HG02938 (cell line): ENCODE measurements around the gene TMEM132A.
"Not testable (repeated sequence)": the region's sequence is repeated elsewhere in the genome, so short reads cannot be mapped to it uniquely, and the experiment has no call there.

Experiments used
- ATAC-seq: cut with Tn5 transposase; IDR thresholded peaks from one replicate; pipeline ENCODE4 v1.9.1; 2021; ENCODE audit warnings: mild to moderate bottlenecking, moderate library complexity; ENCODE audit not compliant: unreplicated experiment

TMEM132A gene

DNA sequence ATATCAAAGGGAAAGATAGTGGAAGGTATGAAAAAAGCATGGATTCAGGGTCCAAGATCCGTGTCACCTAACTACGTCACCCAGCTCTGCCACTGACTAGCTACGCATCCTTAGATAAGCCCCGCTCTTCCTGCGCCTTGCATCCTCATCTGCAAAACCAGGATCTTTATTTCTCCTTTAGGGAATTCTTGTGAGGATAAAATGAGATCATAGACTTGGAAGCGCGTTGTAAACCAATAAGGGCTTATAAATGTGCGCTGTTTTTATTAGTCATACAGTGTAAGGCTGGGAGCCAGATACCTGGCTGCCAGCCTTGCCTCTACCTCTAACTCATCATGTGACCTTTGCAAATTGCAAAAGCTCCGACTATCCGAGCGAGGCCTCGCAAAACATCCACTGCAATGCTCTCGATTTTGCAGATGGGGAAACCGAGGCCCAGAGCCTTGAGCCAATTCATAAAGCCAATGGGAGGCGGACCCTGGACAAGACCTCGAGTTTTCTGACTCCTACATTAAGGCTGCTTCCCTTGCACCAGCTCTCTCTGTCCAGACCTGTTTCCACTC, 18.6 kb upstream of the TMEM132A start:
- ATAC-seq = no peak

DNA sequence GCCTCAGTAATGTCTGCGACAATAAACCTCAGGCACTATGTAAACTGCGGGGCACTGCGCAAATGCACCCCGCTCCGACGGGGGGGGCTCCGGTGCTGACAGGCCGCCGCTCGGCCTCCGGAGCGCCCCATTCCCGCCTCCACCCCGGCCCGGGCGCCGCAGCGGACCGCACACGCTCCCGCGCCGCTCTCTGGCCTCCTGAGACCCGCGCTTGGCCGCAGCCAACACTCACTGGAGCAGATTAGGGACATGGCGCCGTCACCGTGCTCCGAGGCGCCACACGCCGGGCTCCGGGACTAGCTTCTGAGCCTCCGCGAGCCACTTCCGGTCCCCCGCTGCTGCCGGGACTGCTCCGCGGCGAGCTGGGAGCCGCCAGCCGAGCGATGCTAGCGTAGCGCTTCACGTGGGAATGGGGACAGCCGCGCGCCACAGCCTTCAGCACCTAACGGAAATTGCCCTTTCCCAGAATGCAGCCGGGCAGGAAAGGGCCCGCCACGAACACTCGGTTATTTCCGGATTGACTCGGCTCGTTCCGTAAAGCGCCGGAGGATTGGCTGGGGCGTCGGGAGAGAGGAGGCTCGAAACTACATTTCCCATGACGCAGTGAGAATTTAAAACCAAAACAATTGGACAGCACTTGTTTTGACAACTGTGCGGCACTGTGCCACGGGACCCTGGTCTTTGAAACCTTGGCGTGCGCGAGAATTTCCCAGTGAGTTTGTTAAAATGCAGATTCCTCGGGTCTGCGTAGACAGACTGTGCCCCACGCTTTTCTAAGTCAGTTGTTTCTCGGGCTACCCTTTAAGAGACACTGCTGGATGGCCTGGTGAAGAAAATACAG, 17.9 kb upstream of the TMEM132A start, which contains the start of gene PRPF19:
PRPF19 (minus strand) TSS at position 454 of the 841 bp plus-strand sequence; CDS start at position 251, 203 bp downstream.
- ATAC-seq = peak; percentile 76

GRCh38 chr11:60908803-60909202, 15.5 kb upstream of the TMEM132A start:
- ATAC-seq = no peak

GRCh38 chr11:60909680-60910280, 14.5 kb upstream of the TMEM132A start:
- ATAC-seq = not testable (repeated sequence)

GRCh38 chr11:60910281-60910687, 14.0 kb upstream of the TMEM132A start:
- ATAC-seq = peak; percentile 36

GRCh38 chr11:60910711-60911380, 13.4 kb upstream of the TMEM132A start:
- no peak for ATAC-seq

DNA sequence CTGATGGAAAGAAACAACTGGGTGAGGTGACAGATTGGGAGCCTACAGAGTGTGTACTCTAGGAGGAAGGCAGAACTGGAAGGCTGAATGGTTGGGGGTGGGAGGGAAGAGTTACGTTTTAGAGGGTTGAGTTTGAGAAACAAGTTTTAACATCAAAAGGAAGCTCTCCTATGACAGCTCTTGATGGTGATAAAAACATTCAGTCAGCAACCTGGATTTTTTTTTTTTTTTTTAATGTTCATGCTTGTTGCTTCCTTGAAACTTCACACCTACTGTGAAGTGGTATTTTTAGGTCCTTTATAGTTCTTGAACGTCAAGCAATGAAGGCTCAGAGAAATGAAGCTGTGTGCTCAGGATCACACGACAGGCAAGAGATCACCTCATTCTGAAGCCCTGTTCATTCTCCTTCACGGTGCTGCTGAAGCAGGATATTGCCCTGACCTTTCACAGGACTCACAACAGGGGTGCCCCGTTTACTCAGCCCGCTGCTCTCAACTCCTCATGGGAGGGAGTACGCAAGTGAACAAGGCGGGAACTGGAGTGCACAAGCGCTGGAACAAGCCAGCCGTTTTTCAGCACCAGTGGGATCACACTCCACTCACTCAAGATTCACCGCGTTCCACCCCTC, 11.9 kb upstream of the TMEM132A start:
- ATAC-seq = no peak

DNA sequence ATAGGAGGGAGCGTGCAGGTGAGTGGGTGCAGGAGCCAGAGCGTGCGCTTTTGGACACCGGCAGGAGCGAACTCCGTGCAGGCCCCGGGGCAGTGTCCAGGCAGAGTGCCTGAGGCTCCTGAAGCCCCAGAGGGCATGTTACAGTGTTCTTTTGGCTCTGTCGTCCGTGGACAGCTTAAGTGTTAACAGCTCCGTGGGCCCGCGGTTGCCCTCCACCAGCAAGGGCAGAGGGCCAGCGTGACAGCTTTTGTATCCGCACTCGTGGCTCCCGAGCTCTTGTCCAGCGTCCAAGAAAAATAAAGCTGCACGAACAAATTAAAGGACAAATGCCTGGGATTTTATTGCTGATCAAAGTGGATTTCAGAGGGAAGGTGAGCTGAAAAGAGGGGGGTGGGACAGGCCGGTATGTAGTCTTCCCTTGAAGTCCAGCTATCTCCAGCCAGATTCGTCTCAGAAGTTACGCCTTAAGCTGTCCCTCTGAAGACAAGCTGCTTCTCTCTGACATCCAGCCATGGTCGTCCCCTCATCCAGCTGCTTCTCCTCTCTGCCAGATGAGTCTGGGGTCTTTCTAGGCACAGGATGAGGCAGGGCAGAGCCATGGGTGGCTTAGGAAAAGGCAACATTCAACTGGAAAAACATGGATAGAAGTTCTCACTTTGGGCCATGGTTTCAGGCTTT, 11.3 kb upstream of the TMEM132A start:
- ATAC-seq = no peak

- peak; percentile 51 for ATAC-seq
Observed at GRCh38 chr11:60913793-60914632, 10.2 kb upstream of the TMEM132A start, which contains the start of gene TMEM109. TMEM109 (plus strand) TSS chr11:60914158; CDS start chr11:60919694, 5,536 bp downstream.

DNA sequence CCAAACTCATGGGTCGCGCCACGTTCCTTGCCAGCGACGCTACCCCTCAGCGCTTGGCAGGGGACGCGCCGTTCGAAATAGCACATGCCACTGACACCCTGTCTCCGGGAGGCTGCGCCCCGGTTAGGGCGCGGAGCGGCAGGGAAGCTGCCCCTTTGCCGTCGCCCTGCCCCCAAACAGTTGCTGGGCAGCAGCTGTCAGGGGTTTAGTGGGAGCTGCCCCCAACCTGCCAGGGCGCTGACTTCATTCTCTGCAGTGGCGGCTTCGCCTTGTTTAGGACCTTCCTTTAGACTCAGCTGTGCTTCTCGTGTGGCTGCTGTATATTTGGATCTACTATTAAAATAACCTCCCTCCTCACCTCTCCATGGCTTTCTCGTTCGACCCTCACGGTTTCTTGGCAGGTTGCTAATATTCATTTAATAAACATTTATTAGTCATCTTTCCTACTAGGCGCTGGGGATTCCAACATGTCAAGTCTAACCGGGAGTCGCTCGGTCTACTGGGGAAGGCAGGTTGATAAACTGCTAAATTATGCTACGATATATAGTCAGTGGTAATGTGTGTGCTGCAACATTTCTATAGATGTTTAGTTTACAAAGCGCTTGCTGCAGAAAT, 9.5 kb upstream of the TMEM132A start:
- ATAC-seq = peak; percentile 1

- peak; percentile 38 for ATAC-seq
Observed at GRCh38 chr11:60915248-60915914, 8.9 kb upstream of the TMEM132A start.

- ATAC-seq = no peak
Observed at GRCh38 chr11:60916669-60917206, 7.5 kb upstream of the TMEM132A start.

- ATAC-seq = no peak
Observed at GRCh38 chr11:60917267-60917666, 7.0 kb upstream of the TMEM132A start.

DNA sequence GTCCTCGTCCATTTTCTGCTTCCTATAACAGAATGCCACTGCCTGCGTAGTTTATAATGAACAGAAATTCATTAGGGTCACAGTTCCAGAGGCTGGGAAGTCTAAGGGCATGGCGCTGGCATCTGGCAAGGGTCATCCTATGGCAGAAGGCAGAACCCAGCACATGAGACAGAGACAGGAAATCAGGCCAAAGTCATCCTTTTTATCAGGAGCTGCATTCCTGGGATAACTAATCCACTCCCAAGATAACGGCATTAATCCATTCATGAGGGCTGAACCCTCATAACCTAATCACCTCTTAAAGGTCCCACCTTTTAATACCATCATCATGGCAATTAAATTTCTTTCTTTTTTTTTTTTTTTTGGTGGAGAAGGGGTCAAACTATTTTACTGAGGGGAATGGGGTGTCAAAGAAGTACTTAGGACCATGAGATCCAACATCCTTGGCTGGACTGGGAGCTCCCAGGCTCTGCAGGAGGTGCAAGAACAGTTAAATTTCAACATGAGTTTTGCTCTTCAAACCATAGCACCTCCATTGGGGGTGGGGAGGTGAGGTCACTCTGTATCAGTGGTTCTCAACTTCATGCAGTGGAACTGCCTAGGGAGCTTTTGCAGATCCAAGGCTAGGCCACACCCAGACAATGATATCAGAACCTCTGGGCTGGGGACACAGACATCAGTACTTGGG, 5.9 kb upstream of the TMEM132A start:
- no peak for ATAC-seq

DNA sequence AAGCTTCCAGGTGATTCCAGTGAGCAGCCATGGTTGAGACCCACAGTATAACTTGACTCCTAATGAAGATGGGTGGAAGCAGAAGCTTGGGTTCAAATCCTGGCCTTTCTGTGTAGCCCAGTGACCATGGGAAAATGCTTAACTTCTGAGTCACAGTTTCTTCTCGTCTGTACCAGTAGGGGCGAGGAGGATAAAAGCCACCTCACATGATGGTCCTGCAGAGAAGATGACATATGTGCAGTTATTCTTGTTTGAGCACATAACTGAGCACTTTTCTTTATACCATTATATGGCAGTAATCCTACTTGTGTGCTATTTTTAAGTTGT, 5.4 kb upstream of the TMEM132A start:
- ATAC-seq = no peak

GRCh38 chr11:60919320-60919719, 4.9 kb upstream of the TMEM132A start:
- ATAC-seq = no peak

GRCh38 chr11:60919956-60920355, 4.3 kb upstream of the TMEM132A start:
- ATAC-seq = no peak

DNA sequence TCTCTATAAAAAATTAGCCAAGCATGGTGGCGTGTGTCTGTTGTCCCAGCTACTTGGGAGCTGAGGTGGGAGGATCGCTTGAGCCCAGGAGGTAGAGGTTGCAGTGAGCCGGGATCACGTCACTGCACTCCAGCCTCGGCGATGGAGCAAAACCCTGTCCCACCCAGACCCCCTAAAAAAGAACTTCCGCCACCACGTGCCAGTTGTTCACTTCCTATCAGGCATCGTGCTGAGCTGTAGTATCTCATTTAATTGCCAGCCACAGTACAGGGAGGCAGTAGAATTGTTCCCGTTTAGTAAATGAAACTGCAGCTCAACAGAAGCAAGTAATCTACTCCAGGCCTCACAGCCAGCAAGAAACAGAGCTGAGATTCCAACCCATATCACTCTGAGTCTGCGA, 3.0 kb upstream of the TMEM132A start:
- ATAC-seq = no peak
